HG03039 (cell line): ENCODE data around the gene MRPS6.

Experiments used
- ATAC-seq: cut with Tn5 transposase; IDR thresholded peaks from one replicate; pipeline ENCODE4 v1.9.1; 2021; ENCODE audit warnings: mild to moderate bottlenecking, moderate library complexity; ENCODE audit not compliant: unreplicated experiment

Gene MRPS6

GRCh38 chr21:34073032-34073748 is at the start of gene MRPS6, which contains the start of gene SLC5A3:
MRPS6 (plus strand) TSS chr21:34073578; CDS start chr21:34073701, 123 bp downstream.
SLC5A3 (plus strand) TSS chr21:34073578; CDS start chr21:34095199, 21,621 bp downstream.
- ATAC-seq: peak; percentile 70

GRCh38 chr21:34023691-34024373 is 49.5 kb upstream of the MRPS6 start:
- no peak for ATAC-seq

- no peak for ATAC-seq
Measured at GRCh38 chr21:34024374-34024693, 49.0 kb upstream of the MRPS6 start.

GRCh38 chr21:34027721-34028461 is 45.5 kb upstream of the MRPS6 start:
- ATAC-seq: no peak

- peak; percentile 81 for ATAC-seq
Measured at GRCh38 chr21:34029743-34030528, 43.4 kb upstream of the MRPS6 start.

- no peak for ATAC-seq
Measured at GRCh38 chr21:34031835-34032370, 41.5 kb upstream of the MRPS6 start.

- ATAC-seq: no peak
Measured at GRCh38 chr21:34034369-34035014, 38.9 kb upstream of the MRPS6 start.

- ATAC-seq: no peak
Measured at GRCh38 chr21:34035619-34036354, 37.6 kb upstream of the MRPS6 start.

GRCh38 chr21:34037009-34037795 is 36.2 kb upstream of the MRPS6 start:
- no peak for ATAC-seq

GRCh38 chr21:34039678-34040382 is 33.5 kb upstream of the MRPS6 start:
- no peak for ATAC-seq

GRCh38 chr21:34042735-34043134 is 30.6 kb upstream of the MRPS6 start:
- ATAC-seq: no peak

- ATAC-seq: no peak
Measured at GRCh38 chr21:34043333-34043732, 30.0 kb upstream of the MRPS6 start.

- ATAC-seq: no peak
Measured at GRCh38 chr21:34046917-34047316, 26.5 kb upstream of the MRPS6 start.

GRCh38 chr21:34047835-34048234 is 25.5 kb upstream of the MRPS6 start:
- no peak for ATAC-seq

- no peak for ATAC-seq
Measured at GRCh38 chr21:34052171-34052570, 21.2 kb upstream of the MRPS6 start.

- ATAC-seq: no peak
Measured at GRCh38 chr21:34054259-34054658, 19.1 kb upstream of the MRPS6 start.

- no peak for ATAC-seq
Measured at GRCh38 chr21:34055615-34056014, 17.8 kb upstream of the MRPS6 start.

- ATAC-seq: no peak
Measured at GRCh38 chr21:34061983-34062382, 11.4 kb upstream of the MRPS6 start.
